M059J (cell line): Measurements from ENCODE around the gene CTSK. TPM values are rescaled to one million over a fixed set of nuclear protein-coding genes. Genes with fewer than 3 reads are reported as not detected.

Source experiments
- DNase-seq: peaks from one replicate; pipeline ENCODE4 v3.0.0-alpha.2; 2012; ENCODE audit warnings: low read depth
- total RNA-seq: library from RNA; depleted of rRNA; stranded (reverse); fragments of >200 nt; shearing (Covaris generic); gene quantifications from 2 replicates; pipeline ENCODE4 v1.2.3, GENCODE V29; 2014; rRNA removed

Gene CTSK
- total RNA-seq, 1 experiment from 2014 or later: 2.1 TPM

DNA sequence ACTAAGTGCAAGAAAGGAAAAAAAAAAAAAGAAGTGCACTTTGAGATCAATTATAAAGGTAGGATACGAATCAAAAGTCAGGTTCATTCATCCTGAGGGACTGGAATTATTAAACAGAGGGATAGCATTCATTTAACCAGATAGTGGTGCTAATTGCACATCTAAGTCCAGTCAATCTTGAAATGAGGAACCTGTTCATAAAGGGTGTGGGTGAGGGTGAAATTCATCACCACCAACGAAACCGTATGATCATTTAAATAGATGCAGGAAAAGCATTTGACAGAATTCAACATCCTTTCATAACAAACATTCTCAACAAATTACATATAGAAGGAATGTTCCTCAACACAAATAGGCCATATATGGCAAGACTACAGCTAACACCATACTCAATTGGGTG, 48.0 kb downstream of the CTSK start:
- no peak for DNase-seq

DNA sequence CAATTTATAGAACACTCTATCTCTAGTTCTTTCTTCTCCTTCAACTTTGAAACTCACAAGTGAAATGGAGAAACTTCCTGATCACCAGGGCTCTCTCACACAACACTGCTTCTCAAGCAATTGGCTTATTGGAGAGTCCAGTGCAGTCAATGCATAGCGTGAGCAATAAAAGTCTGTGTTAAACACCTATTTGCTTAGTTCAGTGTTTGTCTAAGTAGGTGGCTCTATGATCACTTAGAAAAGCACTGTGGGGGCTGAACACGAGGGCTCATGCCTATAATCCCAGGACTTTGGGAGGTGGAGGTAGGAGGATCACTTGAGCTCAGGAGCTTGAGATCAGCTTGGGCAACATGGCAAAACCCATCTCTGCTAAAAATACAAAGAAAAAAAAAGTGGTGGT, 54.6 kb downstream of the CTSK start:
- DNase-seq: no peak

DNA sequence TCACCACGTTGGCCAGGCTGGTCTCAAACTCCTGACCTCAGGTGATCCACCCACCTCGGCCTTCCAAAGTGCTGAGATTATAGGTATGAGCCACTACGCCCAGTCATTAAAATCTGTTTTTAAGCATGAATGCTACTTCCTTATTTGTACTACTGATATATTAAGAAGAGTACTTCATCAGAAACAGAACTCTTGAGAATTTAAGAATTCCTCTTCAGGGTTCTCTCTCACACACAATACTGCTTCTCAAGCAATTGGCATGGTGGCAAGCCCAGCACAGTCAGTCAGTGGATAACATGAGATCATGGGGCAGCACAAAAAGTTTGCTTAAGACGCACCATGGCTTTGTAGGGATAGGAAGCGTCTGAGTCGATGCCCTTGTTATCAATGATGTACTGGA, 56.6 kb downstream of the CTSK start:
- DNase-seq: no peak

DNA sequence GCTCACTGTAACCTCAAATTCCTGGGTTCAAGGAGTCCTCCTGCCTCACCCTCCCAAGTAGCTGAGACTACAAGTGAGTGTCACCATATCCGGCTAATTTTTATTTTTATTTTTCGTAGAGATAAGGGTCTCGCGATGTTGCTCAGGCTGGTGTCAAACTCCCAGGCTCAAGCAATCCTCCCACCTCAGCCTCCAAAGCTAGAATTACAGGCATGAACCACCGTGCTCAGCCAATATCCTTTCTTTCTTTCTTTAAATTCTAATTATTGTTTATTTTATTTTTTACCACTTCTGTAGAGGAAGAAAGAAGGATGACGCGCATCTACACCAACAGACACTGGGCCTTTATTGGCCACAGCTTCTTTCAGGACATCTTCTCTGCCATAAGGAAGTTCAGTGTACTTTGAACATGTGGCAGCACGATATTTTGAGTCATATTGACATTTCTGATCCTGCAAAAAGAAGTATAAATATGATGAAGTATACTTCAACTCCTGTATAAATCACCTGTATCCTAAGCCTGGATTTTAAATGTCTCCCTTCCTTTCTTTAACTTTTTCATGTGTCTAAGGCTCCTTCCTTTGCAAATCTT, 58.2 kb downstream of the CTSK start:
- DNase-seq: no peak

DNA sequence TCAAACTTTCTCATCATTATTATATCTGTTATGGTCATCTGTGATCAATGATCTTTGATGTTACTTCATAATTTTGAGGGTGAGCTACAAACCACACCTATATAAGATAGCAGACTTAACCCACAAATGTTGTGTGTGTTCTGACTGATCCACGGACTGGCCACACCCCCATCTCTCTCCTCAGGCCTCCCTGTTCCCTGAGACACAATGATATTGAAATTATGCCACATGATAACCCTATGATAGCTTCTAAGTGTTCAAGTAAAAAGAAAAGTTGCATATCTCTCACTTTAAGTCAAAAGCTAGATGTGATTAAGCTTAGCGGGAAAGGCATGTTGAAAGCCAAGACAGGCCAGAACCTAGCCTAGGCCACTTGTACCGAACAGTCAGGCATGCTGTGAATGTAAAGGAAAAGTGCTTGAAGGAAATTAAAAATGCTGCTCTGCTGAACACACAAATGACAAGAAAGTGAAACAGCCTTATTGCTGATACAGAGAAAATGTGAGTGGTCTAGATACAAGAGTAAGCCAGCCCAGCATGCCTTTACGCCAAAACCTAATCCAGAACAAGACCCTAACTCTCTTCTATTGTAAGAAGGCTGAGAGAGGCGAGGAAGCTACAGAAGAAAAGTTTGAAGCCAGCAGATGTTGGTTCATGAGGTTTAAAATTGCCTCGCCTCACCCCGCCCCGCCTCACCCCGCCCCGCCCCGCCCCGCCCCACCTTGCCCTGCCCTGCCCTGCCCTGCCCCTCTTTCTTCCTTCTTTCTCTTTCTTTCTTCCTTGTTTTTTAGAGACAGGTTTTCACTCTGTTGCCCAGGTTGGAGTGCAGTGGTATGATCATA, 59.0 kb downstream of the CTSK start:
- DNase-seq: no peak

Other genes starting within 250 kb of the CTSK start
- 130 and 216 TPM in 2 replicates for gene MCL1, start 228.7 kb downstream of the CTSK start, total RNA-seq
- gene ENSA, start 178.6 kb downstream of the CTSK start, total RNA-seq: 231 and 284 TPM in 2 replicates
- 16.9 and 29.9 TPM in 2 replicates for gene GOLPH3L, start 111.1 kb downstream of the CTSK start, total RNA-seq
- not detected in 2 replicates for gene HORMAD1, start 87.4 kb downstream of the CTSK start, total RNA-seq
- gene CTSS, start 42.5 kb downstream of the CTSK start, total RNA-seq: 26.7 and 69.1 TPM in 2 replicates
- 30.2 and 38.7 TPM in 2 replicates for gene ARNT, start 68.3 kb upstream of the CTSK start, total RNA-seq
- gene CTXND2, start 78.9 kb upstream of the CTSK start, total RNA-seq: not detected in 2 replicates
- gene SETDB1, start 118.1 kb upstream of the CTSK start, total RNA-seq: 27.8 and 31.6 TPM in 2 replicates
- 156 and 178 TPM in 2 replicates for gene CERS2, start 166.6 kb upstream of the CTSK start, total RNA-seq
- 0.25 TPM in 1 of 2 replicates, not detected in the other for gene ANXA9, start 174.0 kb upstream of the CTSK start, total RNA-seq
- gene MINDY1, start 198.6 kb upstream of the CTSK start, total RNA-seq: 7.0 and 8.9 TPM in 2 replicates
- 21.4 and 26.6 TPM in 2 replicates for gene PRUNE1, start 200.2 kb upstream of the CTSK start, total RNA-seq
- gene BNIPL, start 228.3 kb upstream of the CTSK start, total RNA-seq: 0.10 and 0.17 TPM in 2 replicates
- 2.3 and 3.6 TPM in 2 replicates for gene C1orf56, start 239.5 kb upstream of the CTSK start, total RNA-seq